ENCODE results near the gene FUBP3.

Gene FUBP3

DNA sequence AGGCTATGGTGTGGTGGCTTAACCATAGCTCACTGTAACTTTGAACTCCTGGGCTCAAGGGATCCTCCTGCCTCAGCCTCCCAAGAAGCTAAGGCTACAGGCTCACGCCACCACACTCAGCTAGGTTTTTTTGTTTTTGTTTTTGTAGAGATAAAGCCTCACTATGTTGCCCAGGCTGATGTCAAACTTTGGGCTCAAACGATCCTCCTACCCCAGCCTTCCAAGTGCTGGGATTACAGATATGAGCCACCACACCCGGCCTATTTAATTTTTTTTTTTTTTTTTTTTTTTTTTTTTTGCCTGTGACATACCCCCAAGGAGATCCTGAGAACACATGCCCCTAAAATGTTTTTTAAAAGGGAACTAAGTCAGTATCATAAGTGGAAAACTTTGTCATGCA lies 10.4 kb downstream of the FUBP3 start:
- TF ChIP-seq, protein P1, sequence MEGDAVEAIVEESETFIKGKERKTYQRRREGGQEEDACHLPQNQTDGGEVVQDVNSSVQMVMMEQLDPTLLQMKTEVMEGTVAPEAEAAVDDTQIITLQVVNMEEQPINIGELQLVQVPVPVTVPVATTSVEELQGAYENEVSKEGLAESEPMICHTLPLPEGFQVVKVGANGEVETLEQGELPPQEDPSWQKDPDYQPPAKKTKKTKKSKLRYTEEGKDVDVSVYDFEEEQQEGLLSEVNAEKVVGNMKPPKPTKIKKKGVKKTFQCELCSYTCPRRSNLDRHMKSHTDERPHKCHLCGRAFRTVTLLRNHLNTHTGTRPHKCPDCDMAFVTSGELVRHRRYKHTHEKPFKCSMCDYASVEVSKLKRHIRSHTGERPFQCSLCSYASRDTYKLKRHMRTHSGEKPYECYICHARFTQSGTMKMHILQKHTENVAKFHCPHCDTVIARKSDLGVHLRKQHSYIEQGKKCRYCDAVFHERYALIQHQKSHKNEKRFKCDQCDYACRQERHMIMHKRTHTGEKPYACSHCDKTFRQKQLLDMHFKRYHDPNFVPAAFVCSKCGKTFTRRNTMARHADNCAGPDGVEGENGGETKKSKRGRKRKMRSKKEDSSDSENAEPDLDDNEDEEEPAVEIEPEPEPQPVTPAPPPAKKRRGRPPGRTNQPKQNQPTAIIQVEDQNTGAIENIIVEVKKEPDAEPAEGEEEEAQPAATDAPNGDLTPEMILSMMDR (IDR thresholded peaks at IDR 0.05; ENCODE audit: low read depth, low read length, missing control alignments): no peak
- H3K4me3 ChIP-seq (replicated peaks; ENCODE audit: low read depth, low read length): no peak overlapping the region
- DNase-seq (ENCODE audit: extremely low read depth, low read depth): no peak

DNA sequence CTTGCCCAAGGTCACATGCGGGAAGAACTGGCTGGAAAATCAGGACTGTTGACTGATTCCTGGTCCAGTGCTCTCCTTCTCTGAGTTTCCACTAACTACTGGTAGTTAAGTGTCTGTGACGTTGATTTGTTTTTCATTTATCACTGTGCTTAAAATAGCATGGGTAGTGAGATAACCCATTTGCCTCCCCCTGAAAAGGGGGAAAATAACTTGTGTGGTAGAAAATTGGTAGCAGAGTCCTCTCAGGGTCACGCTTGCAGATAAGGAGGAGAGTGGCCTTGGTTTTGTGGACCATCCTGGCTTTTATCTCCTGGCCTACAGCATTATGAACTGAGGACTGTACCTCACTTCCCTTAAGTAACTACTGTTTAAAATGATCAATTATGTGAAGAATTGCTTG lies 10.9 kb downstream of the FUBP3 start:
- TF ChIP-seq, protein P1 (IDR thresholded peaks at IDR 0.05; ENCODE audit: low read depth, low read length, missing control alignments): no peak
- no peak overlapping the region for H3K4me3 ChIP-seq (replicated peaks; ENCODE audit: low read depth, low read length)
- no peak for DNase-seq (ENCODE audit: extremely low read depth, low read depth)

DNA sequence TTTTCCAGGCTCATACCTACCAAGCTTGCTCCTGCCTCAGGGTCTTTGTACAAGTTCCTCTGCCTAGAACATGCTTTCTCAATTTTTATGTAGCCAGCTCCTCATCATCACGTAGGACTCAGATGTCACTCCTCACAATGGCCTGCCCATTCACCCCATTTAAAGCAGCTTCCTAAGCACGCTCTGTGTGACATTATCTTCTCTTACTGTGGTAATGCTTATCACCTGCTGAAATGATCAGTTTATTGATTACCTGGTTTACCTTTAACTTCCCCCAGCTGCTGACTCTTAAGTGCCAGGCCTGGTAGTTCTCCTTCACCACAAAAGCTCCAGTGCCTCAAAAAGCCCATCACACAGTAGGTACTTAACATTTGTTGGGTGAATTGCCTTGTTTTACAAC lies 13.6 kb downstream of the FUBP3 start:
- H3K4me3 ChIP-seq (replicated peaks; ENCODE audit: low read depth, low read length): no peak overlapping the region
- TF ChIP-seq, protein P1 (IDR thresholded peaks at IDR 0.05; ENCODE audit: low read depth, low read length, missing control alignments): no peak
- DNase-seq (ENCODE audit: extremely low read depth, low read depth): no peak

DNA sequence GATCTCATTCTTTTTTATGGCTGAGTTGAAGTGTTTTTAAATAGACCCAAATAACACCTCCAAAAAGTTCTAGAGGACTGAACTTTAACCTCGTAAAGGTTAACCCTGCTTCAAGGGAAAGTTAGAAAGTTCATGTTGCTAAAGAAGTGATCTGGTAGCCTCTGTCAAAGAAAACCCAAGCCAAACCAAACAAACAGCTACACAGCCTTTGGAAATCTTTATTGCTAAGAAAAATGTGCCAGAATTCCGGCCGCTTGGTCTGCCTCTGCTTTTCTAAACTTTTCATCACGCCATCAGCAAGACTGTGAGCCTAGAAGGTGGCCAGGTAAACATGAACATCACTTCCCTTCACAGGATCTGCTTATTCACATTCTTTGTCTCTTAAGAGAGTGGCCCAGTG lies 17.9 kb downstream of the FUBP3 start:
- DNase-seq (ENCODE audit: extremely low read depth, low read depth): no peak
- no peak overlapping the region for H3K4me3 ChIP-seq (replicated peaks; ENCODE audit: low read depth, low read length)
- TF ChIP-seq, protein P1 (IDR thresholded peaks at IDR 0.05; ENCODE audit: low read depth, low read length, missing control alignments): no peak

DNA sequence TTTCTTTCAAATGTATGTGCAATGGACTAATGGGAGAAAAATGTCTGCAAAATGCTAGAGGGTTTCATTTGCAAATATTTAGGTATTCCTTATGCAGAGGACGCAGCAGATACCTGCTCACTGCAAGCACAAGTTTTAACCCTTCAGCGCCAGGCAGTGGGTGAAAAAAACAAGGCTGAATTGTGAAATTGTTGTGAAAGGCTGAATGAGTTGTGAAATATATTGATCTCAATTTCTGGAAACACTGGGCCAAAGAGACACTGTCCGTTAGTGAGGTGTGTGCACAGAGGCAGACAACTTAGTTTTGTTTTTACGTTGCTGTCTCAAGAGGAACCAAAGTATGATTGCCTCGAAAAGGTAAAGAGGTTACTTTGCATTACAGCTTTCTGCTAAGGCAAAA lies 18.8 kb downstream of the FUBP3 start:
- TF ChIP-seq, protein P1 (IDR thresholded peaks at IDR 0.05; ENCODE audit: low read depth, low read length, missing control alignments): no peak
- no peak overlapping the region for H3K4me3 ChIP-seq (replicated peaks; ENCODE audit: low read depth, low read length)
- no peak for DNase-seq (ENCODE audit: extremely low read depth, low read depth)

DNA sequence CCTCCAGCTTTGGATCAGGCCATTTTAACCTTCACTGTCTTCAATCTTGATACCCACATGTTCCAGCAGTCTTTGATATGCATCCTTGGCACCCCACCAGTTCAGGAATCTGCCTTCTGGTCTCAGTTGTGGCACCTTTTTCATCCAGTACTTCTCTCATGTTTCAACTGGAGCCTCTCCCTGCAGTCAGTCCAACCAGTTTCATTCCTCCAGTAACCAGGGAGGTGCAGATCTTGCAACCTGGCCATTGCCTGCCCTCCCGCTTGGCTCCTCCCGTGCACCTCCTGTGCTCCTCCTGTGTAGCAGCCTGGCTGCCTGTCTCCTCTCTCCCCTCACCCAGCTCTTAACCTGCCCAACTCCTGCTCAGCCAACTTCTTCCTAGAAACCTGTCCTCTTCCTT lies 20.2 kb downstream of the FUBP3 start:
- no peak overlapping the region for H3K4me3 ChIP-seq (replicated peaks; ENCODE audit: low read depth, low read length)
- DNase-seq (ENCODE audit: extremely low read depth, low read depth): no peak
- TF ChIP-seq, protein P1 (IDR thresholded peaks at IDR 0.05; ENCODE audit: low read depth, low read length, missing control alignments): no peak

DNA sequence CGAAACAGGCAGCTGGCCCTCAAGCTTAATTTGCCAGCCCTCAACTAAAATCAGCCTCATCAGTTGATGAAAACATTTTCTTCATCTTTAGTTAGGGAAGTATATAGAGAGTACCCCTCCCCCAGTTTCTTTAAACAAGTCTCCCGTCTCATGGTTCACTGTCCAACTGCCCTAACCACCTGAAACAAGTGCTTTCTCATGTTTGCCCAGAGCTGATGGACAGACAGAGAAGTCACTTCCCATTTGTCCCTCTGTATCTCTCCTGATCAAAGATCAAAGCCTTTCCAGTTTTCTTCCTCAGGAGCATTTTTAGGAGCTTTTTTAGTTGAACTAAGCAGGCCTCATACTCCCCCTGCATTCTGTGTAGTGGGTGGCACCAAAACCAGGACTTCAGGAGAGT lies 21.7 kb downstream of the FUBP3 start:
- TF ChIP-seq, protein P1 (IDR thresholded peaks at IDR 0.05; ENCODE audit: low read depth, low read length, missing control alignments): no peak
- DNase-seq (ENCODE audit: extremely low read depth, low read depth): no peak

More for the DNA sequence above, 21.7 kb downstream of the FUBP3 start:
- H3K4me3 ChIP-seq (replicated peaks; ENCODE audit: low read depth, low read length): no peak overlapping the region
